Measurements from ENCODE around the gene SMIM45.

SMIM45 gene

DNA sequence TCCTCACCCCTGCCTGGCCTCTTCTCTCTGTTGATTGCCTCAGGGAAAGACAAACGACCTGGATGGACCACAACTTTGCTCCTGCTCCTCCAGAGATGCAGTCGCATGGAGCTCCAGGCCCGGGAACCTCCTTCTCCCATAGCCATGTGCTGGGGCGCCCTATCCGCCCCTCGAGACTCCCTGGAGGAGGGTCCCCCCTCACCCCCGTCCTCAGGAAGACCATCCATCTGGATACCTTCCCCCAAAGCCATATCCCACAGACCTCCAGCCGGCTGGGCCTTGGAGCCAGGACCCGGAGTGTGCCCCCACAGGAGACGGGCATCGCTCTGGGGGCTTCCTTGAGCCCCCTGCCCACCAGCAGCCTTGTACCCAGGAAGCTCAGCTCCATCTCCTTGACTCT is 19.5 kb downstream of the SMIM45 start:
- no peak for DNase-seq

DNA sequence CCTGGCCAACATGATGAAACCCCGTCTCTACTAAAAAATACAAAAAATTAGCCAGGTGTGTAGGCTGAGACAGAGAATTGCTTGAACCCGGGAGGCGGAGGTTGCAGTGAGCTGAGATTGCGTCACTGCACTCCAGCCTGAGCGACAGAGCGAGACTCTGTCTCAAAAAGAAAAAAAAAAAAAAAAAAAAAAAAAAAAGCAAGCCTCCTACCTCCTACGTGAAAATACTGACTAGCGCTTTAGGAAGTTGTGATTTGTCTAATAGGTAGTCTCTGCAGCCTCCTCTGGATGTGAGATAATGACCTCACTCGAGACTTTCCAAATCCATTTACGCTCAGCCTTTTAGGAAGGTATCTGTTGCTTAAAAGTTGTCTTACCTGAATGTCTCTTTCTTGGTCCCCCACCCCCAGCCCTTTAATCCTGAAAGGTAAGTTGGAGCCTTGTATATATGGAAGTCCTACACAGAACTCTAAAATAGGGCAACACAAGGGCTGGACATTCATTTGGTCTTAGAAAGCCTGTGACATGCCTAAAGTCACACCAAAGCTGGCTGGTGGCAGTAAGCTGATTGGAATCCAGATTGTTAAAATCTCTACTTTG is 22.8 kb downstream of the SMIM45 start:
- DNase-seq, result no peak

DNA sequence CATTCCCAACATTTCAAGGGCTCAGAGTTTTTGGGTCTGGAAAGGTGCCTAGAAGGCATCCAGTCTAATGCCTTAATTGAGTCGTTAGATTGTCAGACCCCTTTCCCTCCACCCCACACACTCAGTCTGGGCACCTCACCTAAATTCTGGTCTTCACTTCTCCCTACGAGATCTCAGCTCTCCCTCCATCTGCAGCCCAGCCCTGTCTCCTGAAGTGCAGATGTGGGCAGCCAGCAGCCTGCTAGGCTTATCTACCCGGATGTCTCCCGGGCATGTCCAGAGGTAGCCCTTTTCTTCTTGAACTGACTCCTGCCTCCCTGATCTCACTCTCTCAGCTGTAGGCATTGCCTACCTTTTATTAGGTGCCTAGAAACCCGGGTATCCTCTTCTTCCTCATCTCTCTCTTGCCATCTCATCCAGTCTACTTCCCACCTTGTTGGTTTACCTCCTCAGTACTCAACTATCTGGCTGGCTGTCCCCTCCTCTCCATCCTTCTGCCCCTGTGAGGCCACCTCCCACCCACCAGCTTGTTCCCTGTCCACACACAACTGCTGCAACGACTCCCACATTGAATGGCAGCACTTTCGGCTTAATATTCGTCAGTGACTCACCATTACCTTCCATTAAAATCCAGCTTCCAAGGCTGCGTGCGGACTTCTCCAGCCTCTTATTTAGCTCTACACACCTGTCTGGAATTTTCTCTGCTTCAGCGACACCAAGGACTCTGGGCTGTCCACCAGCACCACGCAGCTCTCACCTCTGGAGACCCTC is 23.5 kb downstream of the SMIM45 start:
- no peak for DNase-seq

GRCh38 chr22:41976070-41976901 is 24.3 kb downstream of the SMIM45 start:
- no peak for DNase-seq

DNA sequence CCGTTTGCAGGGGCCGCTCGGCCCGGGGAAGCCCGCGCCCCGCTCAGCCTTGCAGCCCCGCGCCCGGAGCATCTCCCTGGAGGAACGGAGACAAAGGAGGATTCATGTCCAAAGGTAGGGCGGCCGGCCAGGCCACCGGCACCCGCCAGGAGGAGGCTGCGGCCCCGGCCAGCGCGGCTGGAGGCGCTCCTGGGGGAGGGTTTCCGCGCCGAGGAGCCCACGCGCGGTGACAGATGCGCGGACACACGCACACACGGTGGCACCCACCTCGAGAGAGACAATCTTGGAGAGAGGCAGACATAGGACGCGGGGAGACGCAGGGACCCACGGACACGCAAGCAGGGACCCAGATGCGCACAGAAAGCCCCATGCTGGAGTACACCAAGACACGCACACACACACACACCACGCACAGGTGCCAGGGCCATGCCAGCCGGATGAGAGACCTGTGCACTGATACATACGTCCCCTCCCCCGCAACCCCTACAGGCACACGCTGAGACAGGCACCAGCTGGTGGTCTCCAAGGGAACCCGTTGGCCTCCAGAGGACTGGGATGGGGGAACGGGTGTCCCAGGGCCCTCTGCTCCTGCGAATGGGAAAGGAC is 25.1 kb downstream of the SMIM45 start:
- no peak for DNase-seq

- DNase-seq, result no peak
Measured at GRCh38 chr22:41978732-41979131, 26.8 kb downstream of the SMIM45 start.

DNA sequence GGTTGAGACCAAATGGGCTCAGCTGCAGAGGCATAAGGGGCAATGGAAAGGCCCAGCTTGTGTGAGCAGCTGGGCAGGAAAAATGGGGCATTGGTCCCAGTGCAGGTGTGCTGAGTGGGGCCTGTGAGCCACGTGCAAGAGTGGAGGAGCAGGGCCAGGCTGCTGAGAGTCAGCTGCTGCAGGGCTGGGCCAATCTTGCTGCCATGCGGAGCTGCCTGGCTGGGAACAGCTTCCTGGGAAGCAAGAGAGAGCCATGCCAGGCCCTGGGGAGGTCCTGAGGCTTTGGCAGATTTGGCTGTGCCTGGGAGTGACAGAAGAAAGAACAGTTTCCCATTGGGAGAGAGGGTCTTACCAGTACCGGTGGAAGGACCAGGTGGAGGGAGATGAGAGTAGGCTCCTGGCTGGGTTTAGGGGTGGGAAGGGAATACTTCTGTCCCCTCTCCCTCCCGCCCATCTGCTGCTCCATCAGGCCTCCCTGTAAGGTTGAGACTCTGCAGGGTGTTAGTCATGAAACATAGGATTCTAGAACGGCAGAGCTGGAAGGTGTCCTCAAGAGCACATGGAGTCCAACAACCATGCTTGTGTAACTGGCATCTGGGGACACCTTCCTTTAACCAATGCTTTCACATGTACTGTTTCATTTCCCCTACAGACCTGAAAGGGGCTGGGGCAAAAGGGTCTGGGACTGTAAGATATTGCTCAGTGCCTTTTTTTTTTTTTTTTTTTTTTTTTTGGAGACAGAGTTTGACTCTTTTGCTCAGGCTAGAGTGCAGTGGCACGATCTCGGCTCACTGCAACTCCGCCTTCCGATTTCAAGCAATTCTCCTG is 27.7 kb downstream of the SMIM45 start:
- DNase-seq, result no peak

- DNase-seq, result no peak
Measured at GRCh38 chr22:41982865-41983264, 30.9 kb downstream of the SMIM45 start.

GRCh38 chr22:41983513-41984405 is 31.8 kb downstream of the SMIM45 start:
- DNase-seq, result no peak

DNA sequence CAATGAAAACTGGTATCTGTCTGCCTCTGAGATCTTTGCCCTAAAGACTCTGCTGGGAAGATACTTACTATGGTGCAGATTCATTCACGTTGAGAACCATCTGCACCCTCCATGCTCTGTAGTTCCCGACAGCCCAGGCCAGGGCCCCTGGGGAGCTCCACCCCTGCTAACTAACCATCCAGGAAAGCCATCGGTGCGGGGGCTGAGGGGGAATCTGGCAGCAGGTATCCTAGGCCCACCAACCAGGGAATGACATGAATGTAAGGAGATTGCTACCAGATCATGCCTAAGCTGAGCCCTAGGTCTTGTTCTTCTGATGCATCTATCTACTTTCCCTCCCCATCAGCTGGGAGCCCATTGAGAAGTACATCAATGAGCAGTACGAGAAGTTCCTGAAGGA is 35.3 kb downstream of the SMIM45 start:
- DNase-seq, result no peak

GRCh38 chr22:41989246-41989645 is 37.3 kb downstream of the SMIM45 start:
- DNase-seq, result no peak

GRCh38 chr22:41991111-41991510 is 39.2 kb downstream of the SMIM45 start:
- DNase-seq, result no peak

GRCh38 chr22:41992496-41992895 is 40.5 kb downstream of the SMIM45 start:
- DNase-seq, result no peak

DNA sequence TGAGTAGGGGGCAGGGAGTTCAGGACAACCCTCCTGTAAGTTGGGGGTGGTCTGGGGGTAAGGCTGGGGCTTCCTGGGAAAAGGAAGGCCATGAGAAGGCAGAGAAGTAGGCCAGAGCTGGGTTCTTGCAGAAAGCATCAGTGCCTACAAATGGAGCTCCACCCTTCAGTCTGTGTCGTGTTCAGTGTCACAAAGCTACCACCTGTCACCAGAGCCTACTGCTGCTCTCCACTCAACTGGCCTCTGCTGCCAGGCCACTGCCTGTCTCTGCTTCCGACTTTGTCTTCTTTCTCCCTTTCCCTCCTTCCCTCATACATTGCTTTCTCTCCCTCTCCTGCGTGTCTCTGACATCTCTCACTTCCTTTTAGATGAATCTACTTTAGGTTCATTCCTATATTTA is 43.3 kb downstream of the SMIM45 start:
- no peak for DNase-seq

DNA sequence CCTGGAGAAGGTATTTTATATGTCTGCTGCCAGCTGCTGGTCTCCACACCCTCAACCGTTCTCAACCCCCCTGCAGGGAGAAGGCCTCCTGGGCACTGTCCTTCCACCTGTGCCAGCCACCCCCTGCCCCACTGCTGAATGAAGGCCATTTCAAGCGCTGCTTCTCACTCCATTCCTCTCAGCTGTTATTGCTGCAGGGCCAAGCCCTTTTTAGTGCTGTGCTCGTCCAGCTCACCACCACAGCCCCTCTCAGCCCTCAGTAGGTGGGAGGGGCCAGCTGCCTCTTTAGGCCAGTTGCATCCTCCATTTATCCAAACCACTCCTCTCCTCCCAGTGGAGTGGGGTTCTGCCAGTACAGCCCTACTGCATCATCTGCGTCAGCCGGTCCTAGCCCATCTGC is 44.9 kb downstream of the SMIM45 start:
- no peak for DNase-seq

- peak; percentile 86 for DNase-seq
Measured at GRCh38 chr22:41998361-41999261, 46.7 kb downstream of the SMIM45 start, which contains the start of gene WBP2NL. Gene WBP2NL (plus strand): TSS chr22:41998788. CDS start chr22:41998819, 31 bp downstream.

- no peak for DNase-seq
Measured at GRCh38 chr22:42000466-42000865, 48.5 kb downstream of the SMIM45 start.

- DNase-seq, result no peak
Measured at GRCh38 chr22:42001121-42001520, 49.2 kb downstream of the SMIM45 start.

- no peak for DNase-seq
Measured at GRCh38 chr22:42001706-42002105, 49.8 kb downstream of the SMIM45 start.

DNA sequence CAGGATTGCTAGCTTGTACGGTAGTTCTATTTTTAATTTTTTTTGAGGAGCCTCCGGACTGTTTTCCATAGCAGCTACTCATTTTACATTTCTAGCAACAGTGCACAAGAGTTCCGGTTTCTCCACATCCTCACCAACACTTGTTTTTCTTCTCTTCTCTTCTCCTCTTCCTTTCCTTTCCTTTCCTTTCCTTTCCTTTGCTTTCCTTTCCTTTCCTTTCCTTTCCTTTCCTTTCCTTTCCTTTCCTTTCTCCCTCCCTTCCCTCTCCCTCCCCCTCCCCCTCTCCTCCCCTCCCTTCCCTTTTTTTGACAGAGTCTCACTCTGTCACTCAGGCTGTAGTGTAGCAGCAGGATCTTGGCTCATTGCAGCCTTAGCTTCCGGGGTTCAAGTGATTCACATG is 56.0 kb downstream of the SMIM45 start:
- DNase-seq, result no peak

All from hematopoietic multipotent progenitor cell treated with erythropoietin and hydrocortisone succinate and interleukin-3 and kit ligand, for 6 days (in vitro differentiated cells).